OCI-LY1 (cell line): ENCODE data around the gene SLC37A1.

Source experiments
- H2AFZ ChIP-seq: fragments of 200-600 bp; sonication (generic), shearing (Covaris generic); 2 replicates; pipeline ENCODE4 v1.6.0; 2014; ENCODE audit warnings: antibody characterized with exemption, mild to moderate bottlenecking, low read length
- H3F3A ChIP-seq: fragments of 200-600 bp; sonication (generic), shearing (Covaris generic); 2 replicates; pipeline ENCODE4 v1.6.0; 2014; ENCODE audit warnings: mild to moderate bottlenecking, antibody characterized with exemption, low read length, moderate library complexity; ENCODE audit not compliant: insufficient read depth
- H3K27ac ChIP-seq: fragments of 200-600 bp; sonication (generic); 2 replicates; pipeline ENCODE4 v1.5.1; 2014; ENCODE audit warnings: low read length, mixed run types, mild to moderate bottlenecking, low read depth; ENCODE audit not compliant: poor library complexity, severe bottlenecking
- H3K27me3 ChIP-seq: fragments of 200-600 bp; sonication (generic); 2 replicates; pipeline ENCODE4 v1.6.0; 2014; ENCODE audit warnings: antibody characterized with exemption, mild to moderate bottlenecking, low read length, moderate library complexity; ENCODE audit not compliant: insufficient read depth
- H3K36me3 ChIP-seq: fragments of 200-600 bp; sonication (generic); 2 replicates; pipeline ENCODE4 v1.6.1; 2014; ENCODE audit warnings: mild to moderate bottlenecking, antibody characterized with exemption, low read length, moderate library complexity, mixed read lengths; ENCODE audit not compliant: insufficient read depth
- H3K4me1 ChIP-seq: fragments of 200-600 bp; sonication (generic); 2 replicates; pipeline ENCODE4 v1.5.1; 2014; ENCODE audit warnings: mild to moderate bottlenecking, low read length, moderate library complexity; ENCODE audit not compliant: insufficient read depth, severe bottlenecking
- H3K4me2 ChIP-seq: fragments of 200-600 bp; sonication (generic), shearing (Covaris generic); 2 replicates; pipeline ENCODE4 v1.6.1; 2014; ENCODE audit warnings: low read length
- H3K4me3 ChIP-seq: fragments of 200-600 bp; sonication (generic); 2 replicates; pipeline ENCODE4 v1.5.1; 2014; ENCODE audit warnings: low read length, low read depth, mild to moderate bottlenecking, mixed read lengths; ENCODE audit not compliant: poor library complexity, severe bottlenecking
- H3K79me2 ChIP-seq: fragments of 200-600 bp; shearing (Covaris generic); 2 replicates; pipeline ENCODE4 v1.6.1; 2016; ENCODE audit warnings: mixed run types, low read length, mixed read lengths; ENCODE audit not compliant: insufficient read depth
- H3K9ac ChIP-seq: fragments of 200-600 bp; sonication (generic), shearing (Covaris generic); 2 replicates; pipeline ENCODE4 v1.6.1; 2014; ENCODE audit warnings: mild to moderate bottlenecking, low read length, mixed read lengths
- H3K9me2 ChIP-seq: fragments of 200-600 bp; sonication (generic), shearing (Covaris generic); 2 replicates; pipeline ENCODE4 v1.6.1; 2014; ENCODE audit warnings: low read depth, mild to moderate bottlenecking, low read length, mixed read lengths
- H3K9me3 ChIP-seq: fragments of 200-600 bp; shearing (Covaris generic); 2 replicates; pipeline ENCODE4 v1.6.1; 2014; ENCODE audit warnings: low read length, mixed read lengths
- H4K20me1 ChIP-seq: fragments of 200-600 bp; sonication (generic), shearing (Covaris generic); 2 replicates; pipeline ENCODE4 v1.6.0; 2016; ENCODE audit warnings: mild to moderate bottlenecking, low read length; ENCODE audit not compliant: insufficient read depth
- EZH2 ChIP-seq: fragments of 200-600 bp; sonication (generic), shearing (Covaris generic); IDR thresholded peaks from 2 replicates; pipeline ENCODE4 v1.8.0; 2017; ENCODE audit warnings: borderline replicate concordance, mixed run types, mild to moderate bottlenecking, antibody characterized with exemption, low read length, moderate library complexity, mixed read lengths
- TF ChIP-seq, protein P1 (sequence below): fragments of 200-600 bp; sonication (generic), shearing (Covaris generic); IDR thresholded peaks from 2 replicates; pipeline ENCODE4 v1.5.1; 2017; ENCODE audit warnings: mild to moderate bottlenecking, antibody characterized with exemption, low read length, moderate library complexity, mixed read lengths

SLC37A1 gene

DNA sequence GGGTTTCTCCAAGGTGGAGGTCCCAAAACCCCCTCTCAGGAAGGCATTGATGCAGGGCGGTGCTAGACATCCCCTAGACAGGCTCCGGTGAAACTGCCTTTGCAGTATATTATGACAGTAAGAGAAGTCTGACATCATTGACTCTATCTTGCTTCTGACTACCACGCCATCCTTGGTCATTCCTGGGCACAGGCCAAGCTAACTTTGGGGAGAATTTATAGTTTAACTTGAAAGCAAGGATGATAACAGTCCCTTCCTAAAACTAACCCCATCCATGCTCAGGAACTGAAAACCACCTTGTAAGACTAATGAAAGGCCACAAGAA is 47.9 kb upstream of the SLC37A1 start:
- Histone ChIP-seq H2AFZ (no peak overlapping the region), H3K27ac (no peak overlapping the region), H3K36me3 (no peaks in the 10 kb centered on the region), H3K9me2 (no peaks in the 10 kb centered on the region), H3K79me2 (no peaks in the 10 kb centered on the region), H3K9me3 (no peaks in the 10 kb centered on the region), H3K4me2 (no peak overlapping the region), H3K4me1 (peaks cover 66% of the 10 kb centered on the region), H3K27me3 (no peaks in the 10 kb centered on the region), H3F3A (no peaks in the 10 kb centered on the region), H4K20me1 (no peaks in the 10 kb centered on the region), H3K9ac (no peak overlapping the region), H3K4me3 (no peak overlapping the region)
- TF ChIP-seq, protein P1, sequence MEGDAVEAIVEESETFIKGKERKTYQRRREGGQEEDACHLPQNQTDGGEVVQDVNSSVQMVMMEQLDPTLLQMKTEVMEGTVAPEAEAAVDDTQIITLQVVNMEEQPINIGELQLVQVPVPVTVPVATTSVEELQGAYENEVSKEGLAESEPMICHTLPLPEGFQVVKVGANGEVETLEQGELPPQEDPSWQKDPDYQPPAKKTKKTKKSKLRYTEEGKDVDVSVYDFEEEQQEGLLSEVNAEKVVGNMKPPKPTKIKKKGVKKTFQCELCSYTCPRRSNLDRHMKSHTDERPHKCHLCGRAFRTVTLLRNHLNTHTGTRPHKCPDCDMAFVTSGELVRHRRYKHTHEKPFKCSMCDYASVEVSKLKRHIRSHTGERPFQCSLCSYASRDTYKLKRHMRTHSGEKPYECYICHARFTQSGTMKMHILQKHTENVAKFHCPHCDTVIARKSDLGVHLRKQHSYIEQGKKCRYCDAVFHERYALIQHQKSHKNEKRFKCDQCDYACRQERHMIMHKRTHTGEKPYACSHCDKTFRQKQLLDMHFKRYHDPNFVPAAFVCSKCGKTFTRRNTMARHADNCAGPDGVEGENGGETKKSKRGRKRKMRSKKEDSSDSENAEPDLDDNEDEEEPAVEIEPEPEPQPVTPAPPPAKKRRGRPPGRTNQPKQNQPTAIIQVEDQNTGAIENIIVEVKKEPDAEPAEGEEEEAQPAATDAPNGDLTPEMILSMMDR, result no peak
- TF ChIP-seq EZH2, result no peak

DNA sequence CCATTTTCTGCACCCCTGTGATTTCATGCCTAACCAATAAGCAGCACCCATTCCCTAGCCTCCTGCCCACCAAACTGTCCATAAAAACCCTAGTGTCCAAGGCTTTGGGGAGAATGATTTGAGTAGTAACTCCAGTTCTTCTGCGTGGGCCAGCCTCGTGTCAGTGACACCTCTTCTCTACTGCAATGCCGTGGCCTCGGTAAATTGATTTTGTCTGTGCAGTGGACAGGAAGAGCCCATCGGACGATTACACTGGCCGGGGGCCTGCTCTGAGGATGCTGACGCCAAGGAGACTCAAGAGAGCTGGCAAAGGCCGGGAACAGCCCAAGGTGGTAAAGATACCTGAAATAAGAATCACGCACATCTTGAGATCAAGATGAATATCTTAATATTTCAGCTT is 47.0 kb upstream of the SLC37A1 start:
- TF ChIP-seq EZH2, result no peak
- TF ChIP-seq, protein P1, result no peak
- Histone ChIP-seq H3K4me2 (no peak overlapping the region), H3K27me3 (no peaks in the 10 kb centered on the region), H3K9ac (no peak overlapping the region), H3K79me2 (no peaks in the 10 kb centered on the region), H4K20me1 (no peaks in the 10 kb centered on the region), H3K9me3 (no peaks in the 10 kb centered on the region), H3K9me2 (no peaks in the 10 kb centered on the region), H3K4me1 (peaks cover 62% of the 10 kb centered on the region), H3K27ac (no peak overlapping the region), H3F3A (no peaks in the 10 kb centered on the region), H2AFZ (no peak overlapping the region), H3K4me3 (no peak overlapping the region), H3K36me3 (no peaks in the 10 kb centered on the region)

- Histone ChIP-seq H3K9me3 (no peaks in the 10 kb centered on the region), H3K9me2 (no peaks in the 10 kb centered on the region), H3K4me2 (no peak overlapping the region), H3K4me3 (no peak overlapping the region), H3K79me2 (no peaks in the 10 kb centered on the region), H3F3A (no peaks in the 10 kb centered on the region), H4K20me1 (no peaks in the 10 kb centered on the region), H3K27me3 (no peaks in the 10 kb centered on the region), H3K9ac (no peak overlapping the region), H3K27ac (no peak overlapping the region), H3K36me3 (no peaks in the 10 kb centered on the region), H3K4me1 (peaks cover 60% of the 10 kb centered on the region), H2AFZ (no peak overlapping the region)
- TF ChIP-seq, protein P1, result peak; percentile 49
- TF ChIP-seq EZH2, result no peak
Observed at GRCh38 chr21:42467140-42467983, 46.3 kb upstream of the SLC37A1 start.
